Muscle of back (tissue), 13 donors: ENCODE results near the gene COPZ1. TPM values are rescaled to one million over a fixed set of nuclear protein-coding genes. Genes with fewer than 3 reads are reported as not detected.
A peak's percentile ranks its signal among the peaks of the same experiment; 100 is the strongest.
"Not testable (repeated sequence)": the region's sequence is repeated elsewhere in the genome, so short reads cannot be mapped to it uniquely, and the experiment has no call there.

Experiments
- DNase-seq, 3 donors: peaks; one replicate each; pipeline versions ENCODE4 v3.0.0 to v3.0.0-alpha.2; 2013
- long read RNA-seq, 9 donors: transcript quantifications; one replicate each; lab custom pipeline, GENCODE V29; 2026
- polyA plus RNA-seq, 10 donors: library from polyadenylated mRNA; unstranded; fragments of 120-200 nt; gene quantifications; one replicate each; pipeline ENCODE4 v1.2.1, GENCODE V29; 2013; ENCODE audit not compliant: insufficient read length in 10 of 10

COPZ1 gene
- polyA plus RNA-seq = 100 to 1,000 TPM; 122 to 155 (median 138) TPM
- long read RNA-seq, donor 1, transcript COPZ1-201 (9 exons, 1,897 nt) = major isoform, 57 of 76 reads
- long read RNA-seq, donor 1, partial matches to known transcripts = 14 of 76 reads
- long read RNA-seq, donor 1, other reads (novel, unspliced or antisense) = 0 of 76 reads
- long read RNA-seq, donor 2, transcript COPZ1-201 (9 exons, 1,897 nt) = major isoform, 55 of 65 reads
- long read RNA-seq, donor 2, partial matches to known transcripts = 5 of 65 reads
- long read RNA-seq, donor 2, other reads (novel, unspliced or antisense) = 0 of 65 reads
- long read RNA-seq, donor 3, partial matches to known transcripts = 0 of 1 reads
- long read RNA-seq, donor 3, other reads (novel, unspliced or antisense) = 0 of 1 reads
- long read RNA-seq, donor 4, transcript COPZ1-201 (9 exons, 1,897 nt) = major isoform, 39 of 62 reads
- long read RNA-seq, donor 4, partial matches to known transcripts = 18 of 62 reads
- long read RNA-seq, donor 4, other reads (novel, unspliced or antisense) = 0 of 62 reads
- long read RNA-seq, donor 5, transcript COPZ1-201 (9 exons, 1,897 nt) = major isoform, 69 of 89 reads
- long read RNA-seq, donor 5, partial matches to known transcripts = 13 of 89 reads
- long read RNA-seq, donor 5, other reads (novel, unspliced or antisense) = 0 of 89 reads
- long read RNA-seq, donor 6, transcript COPZ1-201 (9 exons, 1,897 nt) = major isoform, 68 of 122 reads
- long read RNA-seq, donor 6, partial matches to known transcripts = 45 of 122 reads
- long read RNA-seq, donor 6, other reads (novel, unspliced or antisense) = 0 of 122 reads
- long read RNA-seq, donor 7, transcript COPZ1-201 (9 exons, 1,897 nt) = major isoform, 43 of 48 reads
- long read RNA-seq, donor 7, partial matches to known transcripts = 0 of 48 reads
- long read RNA-seq, donor 7, other reads (novel, unspliced or antisense) = 0 of 48 reads
- long read RNA-seq, donor 8, transcript COPZ1-201 (9 exons, 1,897 nt) = major isoform, 36 of 50 reads
- long read RNA-seq, donor 8, partial matches to known transcripts = 8 of 50 reads
- long read RNA-seq, donor 8, other reads (novel, unspliced or antisense) = 0 of 50 reads
- long read RNA-seq, donor 9, transcript COPZ1-201 (9 exons, 1,897 nt) = major isoform, 6 of 8 reads
- long read RNA-seq, donor 9, partial matches to known transcripts = 0 of 8 reads
- long read RNA-seq, donor 9, other reads (novel, unspliced or antisense) = 0 of 8 reads

- DNase-seq = peak; percentile 97 to 100 (median 99)
These were observed at the start of gene COPZ1 for GRCh38 chr12:54324617-54325441. TSS of gene COPZ1 (plus strand) at chr12:54325131. CDS start at chr12:54325164, 33 bp downstream.

DNA sequence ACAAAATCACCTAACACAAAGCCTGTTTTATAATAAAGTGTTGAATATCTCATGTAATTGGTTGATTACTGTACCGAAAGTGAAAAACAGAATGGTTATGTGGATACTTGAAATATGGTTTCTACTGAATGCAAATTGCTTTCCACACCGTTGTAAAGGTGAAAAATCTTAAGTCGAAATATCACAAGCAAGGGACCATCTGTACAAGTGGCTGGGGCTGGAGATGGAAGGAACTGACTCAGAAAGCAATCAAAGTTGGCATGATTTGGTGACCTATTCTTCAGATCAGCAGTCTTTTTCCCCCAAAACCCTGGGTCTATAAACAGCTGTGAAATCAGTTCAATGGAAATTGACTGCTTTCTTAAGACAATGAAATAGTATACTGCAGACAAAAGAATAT, 48.6 kb upstream of the COPZ1 start:
- no peak for DNase-seq

- no peak for DNase-seq
These were observed 47.1 kb upstream of the COPZ1 start for GRCh38 chr12:54277823-54278276.

GRCh38 chr12:54279227-54279631, 45.7 kb upstream of the COPZ1 start:
- no peak for DNase-seq

DNA sequence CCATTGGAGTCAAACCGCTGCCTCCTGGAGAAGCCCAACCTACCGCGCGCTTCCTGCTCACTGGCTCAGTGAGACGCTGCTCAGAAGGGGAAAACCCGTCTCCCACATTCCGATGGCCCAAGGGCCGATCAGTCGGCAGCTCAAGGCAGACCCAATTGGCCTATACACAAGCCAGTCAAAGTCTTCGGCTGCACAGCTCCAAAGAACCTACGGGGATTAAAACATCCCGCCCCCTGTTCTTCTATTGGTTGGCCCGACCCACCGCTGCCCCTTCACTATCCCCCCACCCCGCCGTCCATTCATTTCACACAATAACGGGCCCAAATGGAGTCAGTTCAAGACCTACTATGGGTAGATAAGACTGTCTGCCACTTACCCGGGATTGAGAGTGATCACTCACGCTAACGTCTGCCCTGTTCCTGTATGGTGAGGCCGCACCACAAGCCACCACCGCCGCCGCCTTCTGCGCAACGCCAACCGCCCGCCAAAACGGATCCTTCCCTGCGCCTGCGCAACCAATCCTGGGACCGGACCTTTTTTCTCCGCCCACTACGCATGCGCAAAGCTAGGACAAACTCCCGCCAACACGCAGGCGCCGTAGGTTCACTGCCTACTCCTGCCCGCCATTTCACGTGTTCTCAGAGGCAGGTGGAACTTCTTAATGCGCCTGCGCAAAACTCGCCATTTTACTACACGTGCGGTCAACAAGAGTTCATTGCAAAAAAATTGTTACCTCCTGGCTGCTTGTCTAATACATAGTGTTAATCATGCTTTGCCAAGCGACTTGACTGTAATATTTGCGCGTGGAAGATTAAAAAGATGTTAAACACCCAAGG, 45.1 kb upstream of the COPZ1 start, which contains the start of gene CBX5:
TSS of gene CBX5 (minus strand) at position 491 of the 836 bp plus-strand sequence. CDS start 22,472 bp downstream, outside the sequence.
- peak; percentile 100 for DNase-seq

GRCh38 chr12:54280468-54281260, 44.3 kb upstream of the COPZ1 start, which contains the start of gene HNRNPA1:
TSS of gene HNRNPA1 (plus strand) at chr12:54280726. CDS start at chr12:54280808, 82 bp downstream.
- DNase-seq = peak; percentile 99 to 100 (median 100)

- DNase-seq = not testable (repeated sequence)
These were observed 43.7 kb upstream of the COPZ1 start for GRCh38 chr12:54281261-54281638.

DNA sequence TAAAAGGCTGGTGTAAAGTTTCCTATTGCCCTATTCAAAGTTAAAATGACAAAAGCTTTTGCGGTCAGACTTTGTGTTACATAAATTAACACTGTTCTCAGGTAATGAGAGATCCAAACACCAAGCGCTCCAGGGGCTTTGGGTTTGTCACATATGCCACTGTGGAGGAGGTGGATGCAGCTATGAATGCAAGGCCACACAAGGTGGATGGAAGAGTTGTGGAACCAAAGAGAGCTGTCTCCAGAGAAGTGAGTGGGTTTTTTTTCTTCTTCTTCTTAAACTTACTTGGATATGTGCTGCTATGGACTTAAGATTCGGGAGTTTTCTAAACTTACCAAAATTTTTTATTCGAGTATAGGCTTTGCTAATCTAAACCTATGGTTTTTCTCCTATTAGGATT, 43.2 kb upstream of the COPZ1 start:
- DNase-seq = not testable (repeated sequence)

DNA sequence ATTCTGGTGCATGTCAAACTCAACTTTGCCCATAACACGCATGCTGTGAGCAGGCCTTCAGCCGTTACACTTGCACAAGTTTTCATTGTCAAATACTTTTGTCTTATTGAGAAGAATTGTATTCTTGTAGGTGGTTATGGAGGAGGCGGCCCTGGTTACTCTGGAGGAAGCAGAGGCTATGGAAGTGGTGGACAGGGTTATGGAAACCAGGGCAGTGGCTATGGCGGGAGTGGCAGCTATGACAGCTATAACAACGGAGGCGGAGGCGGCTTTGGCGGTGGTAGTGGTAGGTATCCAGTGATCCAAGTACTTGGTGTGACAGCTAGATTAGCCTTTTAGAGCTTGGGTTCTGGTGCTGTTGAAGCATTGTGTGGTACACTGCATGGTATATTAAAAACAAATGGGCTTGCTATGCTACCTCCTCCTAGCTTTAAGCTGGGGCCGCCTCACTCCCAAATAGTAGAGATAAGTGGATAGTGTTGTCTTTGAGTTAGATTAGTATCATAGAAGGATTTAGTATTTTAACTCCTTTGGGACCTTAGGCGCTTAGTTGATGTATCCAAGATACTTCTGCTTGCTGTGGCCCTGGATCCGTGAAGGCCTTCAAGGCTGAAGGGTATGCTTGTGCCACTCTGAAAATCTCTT, 41.9 kb upstream of the COPZ1 start:
- DNase-seq = no peak

DNA sequence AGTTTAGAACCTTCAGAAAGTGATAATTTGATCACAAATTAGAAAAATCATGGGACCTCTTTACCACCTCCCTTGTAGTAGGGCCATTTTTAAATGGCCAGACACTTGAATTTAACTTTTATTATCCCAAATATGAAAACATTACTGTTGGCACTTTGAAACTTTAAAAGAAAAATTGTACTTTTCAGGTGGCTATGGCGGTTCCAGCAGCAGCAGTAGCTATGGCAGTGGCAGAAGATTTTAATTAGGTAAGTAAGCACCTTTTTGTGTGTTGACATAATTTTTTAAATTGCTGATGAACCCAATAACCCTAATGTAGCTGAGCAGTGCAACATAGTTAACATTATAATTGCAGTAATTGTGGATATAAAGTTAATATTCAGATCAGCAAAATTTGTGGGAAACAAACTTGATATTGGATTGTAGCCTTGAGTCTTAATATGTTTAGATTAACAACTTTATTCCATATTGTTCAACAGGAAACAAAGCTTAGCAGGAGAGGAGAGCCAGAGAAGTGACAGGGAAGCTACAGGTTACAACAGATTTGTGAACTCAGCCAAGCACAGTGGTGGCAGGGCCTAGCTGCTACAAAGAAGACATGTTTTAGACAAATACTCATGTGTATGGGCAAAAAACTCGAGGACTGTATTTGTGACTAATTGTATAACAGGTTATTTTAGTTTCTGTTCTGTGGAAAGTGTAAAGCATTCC, 40.7 kb upstream of the COPZ1 start:
- DNase-seq = not testable (repeated sequence)

DNA sequence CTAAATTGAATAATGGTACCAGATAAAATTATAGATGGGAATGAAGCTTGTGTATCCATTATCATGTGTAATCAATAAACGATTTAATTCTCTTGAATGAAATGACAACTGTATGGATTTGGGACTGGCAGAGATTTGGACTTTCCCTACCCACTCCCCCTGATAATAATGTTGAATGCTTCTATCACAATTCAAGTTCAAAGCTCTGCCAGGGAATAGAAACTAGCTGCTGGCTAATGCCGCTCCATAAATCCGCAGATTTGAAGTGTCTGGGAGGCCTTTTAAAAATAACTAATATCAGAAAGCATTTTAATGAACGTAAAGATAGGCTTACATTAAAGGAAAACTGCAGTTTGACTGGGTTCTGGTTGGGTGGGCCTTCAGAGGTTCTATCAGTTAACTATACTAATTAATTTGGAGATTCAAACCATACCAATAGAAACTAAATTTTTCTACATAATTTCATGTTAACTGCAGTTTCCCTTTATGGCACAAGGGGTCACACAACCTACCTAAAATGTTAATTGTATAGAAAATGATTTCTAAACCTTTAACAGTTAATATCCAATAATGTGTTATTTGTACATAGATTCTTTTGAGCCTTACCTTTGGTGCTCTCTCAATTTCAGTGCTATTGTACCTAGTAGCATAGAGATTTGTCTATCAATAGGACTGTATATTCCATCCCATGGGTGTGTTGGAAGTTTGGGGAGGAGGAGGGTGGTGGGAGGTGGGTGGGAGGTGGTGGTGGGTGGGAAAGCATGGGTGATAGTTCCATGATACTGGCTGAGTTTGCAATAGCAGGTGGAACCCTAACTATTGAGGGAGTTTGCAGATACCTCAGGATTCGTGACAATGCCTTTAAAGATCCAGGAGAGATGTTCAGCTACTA, 39.5 kb upstream of the COPZ1 start:
- DNase-seq = no peak

DNA sequence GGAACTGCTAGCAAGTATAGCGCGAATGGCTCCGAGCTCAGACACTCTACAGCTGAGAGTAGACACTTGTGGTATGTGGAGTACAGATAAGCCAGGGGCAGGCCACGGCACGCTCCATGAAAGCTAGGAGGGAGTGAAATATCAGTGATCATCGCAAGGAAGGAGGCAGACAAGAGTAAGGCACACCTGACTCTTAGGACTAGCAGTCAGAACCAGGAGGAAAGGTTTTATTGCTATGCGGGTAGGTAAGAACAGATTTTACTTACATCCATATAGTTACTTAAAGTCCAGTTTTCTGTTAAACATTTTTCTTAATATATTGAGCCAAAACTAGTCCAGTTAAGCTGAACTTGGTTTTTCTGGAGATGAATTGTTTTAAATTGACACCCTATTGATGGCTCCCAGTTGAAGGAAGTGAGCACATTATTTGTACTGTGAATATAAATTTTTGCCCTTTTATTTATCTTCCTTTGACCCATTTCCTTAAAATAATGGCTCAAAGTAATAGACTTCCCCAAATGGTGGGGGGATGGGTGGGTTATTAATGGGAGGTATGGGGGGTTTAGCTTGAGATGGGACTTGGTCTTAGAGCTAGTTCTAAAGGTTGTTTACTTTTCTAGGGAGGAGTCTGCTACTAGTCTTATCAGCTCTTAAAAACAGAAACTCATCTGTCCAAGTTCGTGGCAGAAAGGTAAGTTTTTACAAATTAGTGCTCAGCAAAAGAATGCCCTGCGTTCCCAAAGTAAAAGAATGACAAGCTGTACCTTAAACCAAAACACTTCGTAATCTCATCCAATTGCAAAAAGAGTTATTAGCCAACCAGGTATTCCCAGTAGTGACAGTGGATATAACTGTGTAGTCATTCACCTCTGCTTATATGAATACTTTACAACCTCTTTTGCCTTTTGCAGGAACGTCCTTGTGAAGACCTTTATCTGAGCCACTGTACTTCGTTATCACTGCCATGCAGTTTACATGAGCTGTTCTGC, 38.6 kb upstream of the COPZ1 start:
- DNase-seq = no peak

- peak in 2 of 3 donors; percentile 60 to 73 for DNase-seq
These were observed 37.4 kb upstream of the COPZ1 start for GRCh38 chr12:54287261-54288157.
